GM23338 (cell line): ENCODE results near the gene FXYD7. TPM values are rescaled to one million over a fixed set of nuclear protein-coding genes. Genes with fewer than 3 reads are reported as not detected.

ENCODE experiments used
- ATAC-seq: fragments of 200-7000 bp; cut with Tn5 transposase; 3 replicates; pipeline ENCODE4 v1.9.1; 2020
- DNase-seq: peaks from one replicate; pipeline ENCODE4 v3.0.0-alpha.2; 2015; ENCODE audit warnings: low spot score
- H2AFZ ChIP-seq: fragments of 200-600 bp; sonication (generic); 2 replicates; pipeline ENCODE4 v1.8.0; 2016; ENCODE audit warnings: antibody characterized with exemption, mild to moderate bottlenecking, moderate library complexity
- H3F3A ChIP-seq: fragments of 200-600 bp; sonication (generic); replicated peaks from 2 replicates; pipeline ENCODE4 v1.8.0; 2017; ENCODE audit warnings: antibody characterized with exemption, mixed run types, low read depth
- H3K27ac ChIP-seq: fragments of 200-600 bp; sonication (generic); 2 replicates; pipeline ENCODE4 v1.6.1; 2016; ENCODE audit warnings: low read depth
- H3K27me3 ChIP-seq: fragments of 200-600 bp; sonication (generic); 2 replicates; pipeline ENCODE4 v1.8.0; 2016; ENCODE audit warnings: mild to moderate bottlenecking, mixed run types, moderate library complexity; ENCODE audit not compliant: insufficient read depth
- H3K36me3 ChIP-seq: fragments of 200-600 bp; sonication (generic); 2 replicates; pipeline ENCODE4 v1.8.0; 2016; ENCODE audit warnings: mild to moderate bottlenecking; ENCODE audit not compliant: insufficient read depth
- H3K4me1 ChIP-seq: fragments of 200-600 bp; sonication (generic); 2 replicates; pipeline ENCODE4 v1.8.0; 2016; ENCODE audit warnings: mild to moderate bottlenecking, moderate library complexity; ENCODE audit not compliant: insufficient read depth
- H3K4me2 ChIP-seq: fragments of 200-600 bp; sonication (generic); 2 replicates; pipeline ENCODE4 v1.7.1; 2017; ENCODE audit warnings: mixed run types
- H3K4me3 ChIP-seq: fragments of 200-600 bp; sonication (generic); 2 replicates; pipeline ENCODE4 v1.6.1; 2016; ENCODE audit warnings: mixed run types
- H3K79me2 ChIP-seq: fragments of 200-600 bp; sonication (generic); replicated peaks from 2 replicates; pipeline ENCODE4 v1.8.0; 2017; ENCODE audit warnings: mild to moderate bottlenecking; ENCODE audit not compliant: insufficient read depth
- H3K9me2 ChIP-seq: fragments of 200-600 bp; sonication (generic); 2 replicates; pipeline ENCODE4 v1.8.0; 2017; ENCODE audit not compliant: insufficient read depth
- H4K20me1 ChIP-seq: fragments of 200-600 bp; sonication (generic); replicated peaks from 2 replicates; pipeline ENCODE4 v1.8.0; 2017; ENCODE audit warnings: mild to moderate bottlenecking; ENCODE audit not compliant: insufficient read depth
- H3K27ac Mint-ChIP-seq: 2 replicates; pipeline ENCODE4 v1.8.0; 2020; ENCODE audit warnings: inconsistent platforms, mild to moderate bottlenecking, moderate library complexity, mixed read lengths
- H3K27me3 Mint-ChIP-seq: 3 replicates; pipeline ENCODE4 v1.8.0; 2022; ENCODE audit warnings: low read depth, mild to moderate bottlenecking, moderate library complexity, mixed read lengths, inconsistent platforms; ENCODE audit not compliant: insufficient read depth, poor library complexity
- H3K36me3 Mint-ChIP-seq: 3 replicates; pipeline ENCODE4 v1.8.0; 2021; ENCODE audit warnings: low read depth, mild to moderate bottlenecking, inconsistent platforms, moderate library complexity, mixed read lengths
- H3K4me1 Mint-ChIP-seq: 3 replicates; pipeline ENCODE4 v1.8.0; 2020; ENCODE audit warnings: mild to moderate bottlenecking, inconsistent platforms, mixed read lengths
- H3K4me3 Mint-ChIP-seq: 3 replicates; pipeline ENCODE4 v1.8.0; 2021; ENCODE audit warnings: moderate library complexity, mild to moderate bottlenecking, inconsistent platforms, mixed read lengths
- H3K9me3 Mint-ChIP-seq: 3 replicates; pipeline ENCODE4 v1.8.0; 2020; ENCODE audit warnings: moderate library complexity, mild to moderate bottlenecking, inconsistent platforms, mixed read lengths
- CREB1 ChIP-seq: fragments of 250-450 bp; sonication (Bioruptor Pico); IDR thresholded peaks from 2 replicates; pipeline ENCODE4 v1.5.0; 2020; ENCODE audit warnings: low read depth, mild to moderate bottlenecking, moderate library complexity
- EZH2 ChIP-seq: fragments of 200-600 bp; sonication (generic); IDR thresholded peaks from one replicate; pipeline ENCODE4 v1.8.0; 2017; ENCODE audit warnings: antibody characterized with exemption, mild to moderate bottlenecking, low read depth; ENCODE audit not compliant: unreplicated experiment
- EZH2phosphoT487 ChIP-seq: fragments of 200-600 bp; sonication (generic); IDR thresholded peaks from one replicate; pipeline ENCODE4 v1.8.1; 2018; ENCODE audit warnings: antibody characterized with exemption; ENCODE audit not compliant: unreplicated experiment
- JUNB ChIP-seq: IDR thresholded peaks from one replicate; pipeline ENCODE4 v1.6.1; 2016; ENCODE audit warnings: antibody characterized with exemption; ENCODE audit not compliant: unreplicated experiment
- NANOG ChIP-seq: IDR thresholded peaks from 2 replicates; pipeline ENCODE4 v1.6.1; 2016; ENCODE audit warnings: antibody characterized with exemption, borderline replicate concordance
- POLR2AphosphoS5 ChIP-seq: IDR thresholded peaks from 2 replicates; pipeline ENCODE4 v1.6.1; 2016; ENCODE audit warnings: antibody characterized with exemption, low read depth
- ZNF114 ChIP-seq: fragments of 250-450 bp; sonication (Bioruptor Pico); IDR thresholded peaks from 2 replicates; pipeline ENCODE4 v1.5.0; 2020; ENCODE audit warnings: mild to moderate bottlenecking, moderate library complexity
- polyA plus RNA-seq: library from polyadenylated mRNA; unstranded; fragments of >200 nt; fragmentation: Nextera tagmentation; extraction: Ambion mirVana; gene quantifications from 2 replicates; pipeline ENCODE4 v1.2.1, GENCODE V29; 2016
- total RNA-seq: library from RNA; depleted of rRNA; stranded (reverse); fragments of >200 nt; shearing (Covaris generic); gene quantifications from 2 replicates; pipeline ENCODE4 v1.2.3, GENCODE V29; 2014
- TF ChIP-seq, protein P1 (sequence below), 2 experiments: fragments of 200-600 bp in 1 of 2; sonication (generic) in 1 of 2; conservative IDR thresholded peaks; 2 replicates each; pipeline versions ENCODE4 v1.5.1 to v1.6.1; 2016 to 2017; ENCODE audit warnings: antibody characterized with exemption in 2 of 2, low read depth in 2 of 2, mild to moderate bottlenecking in 2 of 2, moderate library complexity in 1 of 2
- TF ChIP-seq, protein P2 (sequence below): fragments of 250-450 bp; sonication (Bioruptor Pico); IDR thresholded peaks from 2 replicates; pipeline ENCODE4 v1.5.0; 2020; ENCODE audit warnings: mild to moderate bottlenecking, moderate library complexity
- TF ChIP-seq, protein P3 (sequence below): IDR thresholded peaks from 2 replicates; pipeline ENCODE4 v1.6.1; 2016; ENCODE audit warnings: antibody characterized with exemption

The FXYD7 gene
- total and polyA plus RNA-seq, 2 experiments from 2014 or later: 9.6 to 44.0 TPM

DNA sequence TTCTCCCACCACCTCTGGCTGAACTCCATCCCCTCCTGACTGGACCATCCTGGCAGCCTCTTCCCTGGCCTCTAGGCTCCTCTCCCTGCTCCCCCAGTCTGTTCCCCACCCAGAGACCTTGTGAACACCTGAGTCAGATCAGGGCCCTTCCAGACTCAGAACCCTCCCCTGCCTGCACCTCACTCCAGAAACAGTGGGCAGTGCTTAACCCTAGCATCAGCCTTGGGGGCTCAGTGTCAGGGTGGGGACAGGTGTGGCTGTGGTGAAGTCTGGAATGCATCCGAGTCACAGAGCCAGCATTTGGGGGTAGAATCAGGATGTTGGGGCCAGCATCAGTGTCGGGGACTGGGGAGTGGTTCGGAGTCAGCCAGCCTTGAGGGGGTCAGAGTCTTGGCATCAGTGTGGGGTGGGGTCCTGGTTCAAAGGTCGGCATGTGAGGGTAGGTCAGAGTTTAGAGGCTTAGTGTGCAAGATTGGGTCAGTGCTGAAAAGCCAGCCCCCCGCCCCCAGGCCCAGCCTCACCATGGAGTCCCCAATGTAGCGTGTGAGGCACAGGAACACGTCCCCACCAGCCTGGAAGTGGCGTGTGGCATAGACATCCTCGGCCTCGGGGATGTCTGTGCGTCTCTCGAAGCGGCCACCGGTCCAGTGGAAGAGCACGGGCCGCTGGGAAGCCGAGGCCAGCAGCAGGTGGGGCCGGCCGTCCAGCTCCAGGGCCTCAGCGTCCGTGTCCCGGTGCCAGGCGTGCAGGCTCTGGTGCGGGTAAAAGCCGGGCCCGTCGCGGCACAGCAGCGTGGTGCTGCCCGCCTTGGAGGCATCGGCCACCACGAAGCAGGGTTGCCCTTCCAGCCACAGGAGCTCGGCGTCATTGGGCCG lies 17.1 kb upstream of the FXYD7 start:
- Mint-ChIP-seq H3K27me3 (peaks cover 4% of the 10 kb centered on the region), H3K4me1 (peaks cover 18% of the 10 kb centered on the region; the same call in 2 of the 3 replicates), H3K4me3 (no peak overlapping the region; the same call in 2 of the 3 replicates), H3K27ac (no peak overlapping the region; the same call in 1 of the 2 replicates), H3K9me3 (no peaks in the 10 kb centered on the region), H3K36me3 (no peaks in the 10 kb centered on the region)
- Histone ChIP-seq H3K27ac (no peak overlapping the region), H4K20me1 (no peaks in the 10 kb centered on the region), H3K4me2 (no peak overlapping the region), H3K9me2 (no peaks in the 10 kb centered on the region), H3K79me2 (no peaks in the 10 kb centered on the region), H3F3A (no peaks in the 10 kb centered on the region), H3K27me3 (no peaks in the 10 kb centered on the region), H3K36me3 (no peaks in the 10 kb centered on the region), H2AFZ (no peak overlapping the region), H3K4me3 (no peak overlapping the region), H3K4me1 (peaks cover 7% of the 10 kb centered on the region)
- ATAC-seq (no peak), DNase-seq (no peak)
- TF ChIP-seq, protein P1, sequence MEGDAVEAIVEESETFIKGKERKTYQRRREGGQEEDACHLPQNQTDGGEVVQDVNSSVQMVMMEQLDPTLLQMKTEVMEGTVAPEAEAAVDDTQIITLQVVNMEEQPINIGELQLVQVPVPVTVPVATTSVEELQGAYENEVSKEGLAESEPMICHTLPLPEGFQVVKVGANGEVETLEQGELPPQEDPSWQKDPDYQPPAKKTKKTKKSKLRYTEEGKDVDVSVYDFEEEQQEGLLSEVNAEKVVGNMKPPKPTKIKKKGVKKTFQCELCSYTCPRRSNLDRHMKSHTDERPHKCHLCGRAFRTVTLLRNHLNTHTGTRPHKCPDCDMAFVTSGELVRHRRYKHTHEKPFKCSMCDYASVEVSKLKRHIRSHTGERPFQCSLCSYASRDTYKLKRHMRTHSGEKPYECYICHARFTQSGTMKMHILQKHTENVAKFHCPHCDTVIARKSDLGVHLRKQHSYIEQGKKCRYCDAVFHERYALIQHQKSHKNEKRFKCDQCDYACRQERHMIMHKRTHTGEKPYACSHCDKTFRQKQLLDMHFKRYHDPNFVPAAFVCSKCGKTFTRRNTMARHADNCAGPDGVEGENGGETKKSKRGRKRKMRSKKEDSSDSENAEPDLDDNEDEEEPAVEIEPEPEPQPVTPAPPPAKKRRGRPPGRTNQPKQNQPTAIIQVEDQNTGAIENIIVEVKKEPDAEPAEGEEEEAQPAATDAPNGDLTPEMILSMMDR (conservative IDR thresholded peaks at IDR 0.05; ENCODE audit: low read depth in 2 of 2): no peak

DNA sequence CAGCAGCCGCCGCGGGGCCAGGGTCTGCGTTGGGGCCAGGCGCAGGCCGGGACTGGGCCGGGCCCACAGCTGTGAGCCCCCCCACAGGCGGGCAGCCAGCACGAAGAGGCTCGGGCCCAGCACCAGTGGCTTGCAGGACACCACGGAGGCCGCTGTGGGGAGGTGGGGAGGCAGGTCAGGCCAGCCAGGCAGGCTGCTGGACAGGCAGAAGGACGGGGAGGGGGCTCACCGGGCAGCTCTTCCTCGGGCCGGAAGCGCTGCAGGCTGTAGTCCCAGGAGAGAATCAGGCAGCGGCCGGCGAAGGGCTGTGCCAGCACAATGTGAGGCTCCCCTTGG lies 16.5 kb upstream of the FXYD7 start:
- no peak overlapping the region for H3K4me3 ChIP-seq
- ATAC-seq (peak; percentile 40), DNase-seq (peak; percentile 48)
- H3K27me3 ChIP-seq: no peaks in the 10 kb centered on the region
- Mint-ChIP-seq H3K4me1 (peaks cover 18% of the 10 kb centered on the region; the same call in 2 of the 3 replicates), H3K36me3 (no peaks in the 10 kb centered on the region), H3K27me3 (peaks cover 4% of the 10 kb centered on the region), H3K9me3 (no peaks in the 10 kb centered on the region), H3K27ac (no peak overlapping the region), H3K4me3 (no peak overlapping the region)
- H4K20me1 ChIP-seq: no peaks in the 10 kb centered on the region
- H3K27ac ChIP-seq: no peak overlapping the region
- H3K36me3 ChIP-seq: no peaks in the 10 kb centered on the region
- no peaks in the 10 kb centered on the region for H3K9me2 ChIP-seq
- no peak overlapping the region for H2AFZ ChIP-seq
- no peaks in the 10 kb centered on the region for H3K79me2 ChIP-seq
- peaks cover 7% of the 10 kb centered on the region for H3K4me1 ChIP-seq
- H3F3A ChIP-seq: no peaks in the 10 kb centered on the region
- no peak overlapping the region for H3K4me2 ChIP-seq
- TF ChIP-seq CREB1 (CRISPR knock-in tag): no peak
- TF ChIP-seq POLR2AphosphoS5: no peak
- TF ChIP-seq ZNF114 (CRISPR knock-in tag): no peak
- TF ChIP-seq EZH2phosphoT487: no peak
- TF ChIP-seq, protein P2, sequence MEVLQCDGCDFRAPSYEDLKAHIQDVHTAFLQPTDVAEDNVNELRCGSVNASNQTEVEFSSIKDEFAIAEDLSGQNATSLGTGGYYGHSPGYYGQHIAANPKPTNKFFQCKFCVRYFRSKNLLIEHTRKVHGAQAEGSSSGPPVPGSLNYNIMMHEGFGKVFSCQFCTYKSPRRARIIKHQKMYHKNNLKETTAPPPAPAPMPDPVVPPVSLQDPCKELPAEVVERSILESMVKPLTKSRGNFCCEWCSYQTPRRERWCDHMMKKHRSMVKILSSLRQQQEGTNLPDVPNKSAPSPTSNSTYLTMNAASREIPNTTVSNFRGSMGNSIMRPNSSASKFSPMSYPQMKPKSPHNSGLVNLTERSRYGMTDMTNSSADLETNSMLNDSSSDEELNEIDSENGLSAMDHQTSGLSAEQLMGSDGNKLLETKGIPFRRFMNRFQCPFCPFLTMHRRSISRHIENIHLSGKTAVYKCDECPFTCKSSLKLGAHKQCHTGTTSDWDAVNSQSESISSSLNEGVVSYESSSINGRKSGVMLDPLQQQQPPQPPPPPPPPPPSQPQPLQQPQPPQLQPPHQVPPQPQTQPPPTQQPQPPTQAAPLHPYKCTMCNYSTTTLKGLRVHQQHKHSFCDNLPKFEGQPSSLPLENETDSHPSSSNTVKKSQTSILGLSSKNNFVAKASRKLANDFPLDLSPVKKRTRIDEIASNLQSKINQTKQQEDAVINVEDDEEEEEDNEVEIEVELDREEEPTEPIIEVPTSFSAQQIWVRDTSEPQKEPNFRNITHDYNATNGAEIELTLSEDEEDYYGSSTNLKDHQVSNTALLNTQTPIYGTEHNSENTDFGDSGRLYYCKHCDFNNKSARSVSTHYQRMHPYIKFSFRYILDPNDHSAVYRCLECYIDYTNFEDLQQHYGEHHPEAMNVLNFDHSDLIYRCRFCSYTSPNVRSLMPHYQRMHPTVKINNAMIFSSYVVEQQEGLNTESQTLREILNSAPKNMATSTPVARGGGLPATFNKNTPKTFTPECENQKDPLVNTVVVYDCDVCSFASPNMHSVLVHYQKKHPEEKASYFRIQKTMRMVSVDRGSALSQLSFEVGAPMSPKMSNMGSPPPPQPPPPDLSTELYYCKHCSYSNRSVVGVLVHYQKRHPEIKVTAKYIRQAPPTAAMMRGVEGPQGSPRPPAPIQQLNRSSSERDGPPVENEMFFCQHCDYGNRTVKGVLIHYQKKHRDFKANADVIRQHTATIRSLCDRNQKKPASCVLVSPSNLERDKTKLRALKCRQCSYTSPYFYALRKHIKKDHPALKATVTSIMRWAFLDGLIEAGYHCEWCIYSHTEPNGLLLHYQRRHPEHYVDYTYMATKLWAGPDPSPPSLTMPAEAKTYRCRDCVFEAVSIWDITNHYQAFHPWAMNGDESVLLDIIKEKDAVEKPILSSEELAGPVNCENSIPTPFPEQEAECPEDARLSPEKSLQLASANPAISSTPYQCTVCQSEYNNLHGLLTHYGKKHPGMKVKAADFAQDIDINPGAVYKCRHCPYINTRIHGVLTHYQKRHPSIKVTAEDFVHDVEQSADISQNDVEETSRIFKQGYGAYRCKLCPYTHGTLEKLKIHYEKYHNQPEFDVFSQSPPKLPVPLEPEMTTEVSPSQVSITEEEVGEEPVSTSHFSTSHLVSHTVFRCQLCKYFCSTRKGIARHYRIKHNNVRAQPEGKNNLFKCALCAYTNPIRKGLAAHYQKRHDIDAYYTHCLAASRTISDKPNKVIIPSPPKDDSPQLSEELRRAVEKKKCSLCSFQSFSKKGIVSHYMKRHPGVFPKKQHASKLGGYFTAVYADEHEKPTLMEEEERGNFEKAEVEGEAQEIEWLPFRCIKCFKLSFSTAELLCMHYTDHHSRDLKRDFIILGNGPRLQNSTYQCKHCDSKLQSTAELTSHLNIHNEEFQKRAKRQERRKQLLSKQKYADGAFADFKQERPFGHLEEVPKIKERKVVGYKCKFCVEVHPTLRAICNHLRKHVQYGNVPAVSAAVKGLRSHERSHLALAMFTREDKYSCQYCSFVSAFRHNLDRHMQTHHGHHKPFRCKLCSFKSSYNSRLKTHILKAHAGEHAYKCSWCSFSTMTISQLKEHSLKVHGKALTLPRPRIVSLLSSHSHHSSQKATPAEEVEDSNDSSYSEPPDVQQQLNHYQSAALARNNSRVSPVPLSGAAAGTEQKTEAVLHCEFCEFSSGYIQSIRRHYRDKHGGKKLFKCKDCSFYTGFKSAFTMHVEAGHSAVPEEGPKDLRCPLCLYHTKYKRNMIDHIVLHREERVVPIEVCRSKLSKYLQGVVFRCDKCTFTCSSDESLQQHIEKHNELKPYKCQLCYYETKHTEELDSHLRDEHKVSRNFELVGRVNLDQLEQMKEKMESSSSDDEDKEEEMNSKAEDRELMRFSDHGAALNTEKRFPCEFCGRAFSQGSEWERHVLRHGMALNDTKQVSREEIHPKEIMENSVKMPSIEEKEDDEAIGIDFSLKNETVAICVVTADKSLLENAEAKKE: no peak
- TF ChIP-seq NANOG: no peak
- no peak for TF ChIP-seq JUNB
- TF ChIP-seq, protein P3, sequence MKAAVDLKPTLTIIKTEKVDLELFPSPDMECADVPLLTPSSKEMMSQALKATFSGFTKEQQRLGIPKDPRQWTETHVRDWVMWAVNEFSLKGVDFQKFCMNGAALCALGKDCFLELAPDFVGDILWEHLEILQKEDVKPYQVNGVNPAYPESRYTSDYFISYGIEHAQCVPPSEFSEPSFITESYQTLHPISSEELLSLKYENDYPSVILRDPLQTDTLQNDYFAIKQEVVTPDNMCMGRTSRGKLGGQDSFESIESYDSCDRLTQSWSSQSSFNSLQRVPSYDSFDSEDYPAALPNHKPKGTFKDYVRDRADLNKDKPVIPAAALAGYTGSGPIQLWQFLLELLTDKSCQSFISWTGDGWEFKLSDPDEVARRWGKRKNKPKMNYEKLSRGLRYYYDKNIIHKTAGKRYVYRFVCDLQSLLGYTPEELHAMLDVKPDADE: no peak
- no peak for TF ChIP-seq EZH2
